Stimulated activated CD8-positive, alpha-beta memory T cell treated with anti-CD3 and anti-CD28 coated beads, Interleukin-7, amount 100 ng/mL, for 4 hours (primary cell): ENCODE data around the gene HDGF.
"Not testable (repeated sequence)": the region's sequence is repeated elsewhere in the genome, so short reads cannot be mapped to it uniquely, and the experiment has no call there.

ENCODE experiments used
- DNase-seq, 2 donors: peaks; one replicate each; pipeline ENCODE4 v3.0.0-alpha.2; 2020; ENCODE audit warnings: low read depth in 2 of 2

The HDGF gene

DNA sequence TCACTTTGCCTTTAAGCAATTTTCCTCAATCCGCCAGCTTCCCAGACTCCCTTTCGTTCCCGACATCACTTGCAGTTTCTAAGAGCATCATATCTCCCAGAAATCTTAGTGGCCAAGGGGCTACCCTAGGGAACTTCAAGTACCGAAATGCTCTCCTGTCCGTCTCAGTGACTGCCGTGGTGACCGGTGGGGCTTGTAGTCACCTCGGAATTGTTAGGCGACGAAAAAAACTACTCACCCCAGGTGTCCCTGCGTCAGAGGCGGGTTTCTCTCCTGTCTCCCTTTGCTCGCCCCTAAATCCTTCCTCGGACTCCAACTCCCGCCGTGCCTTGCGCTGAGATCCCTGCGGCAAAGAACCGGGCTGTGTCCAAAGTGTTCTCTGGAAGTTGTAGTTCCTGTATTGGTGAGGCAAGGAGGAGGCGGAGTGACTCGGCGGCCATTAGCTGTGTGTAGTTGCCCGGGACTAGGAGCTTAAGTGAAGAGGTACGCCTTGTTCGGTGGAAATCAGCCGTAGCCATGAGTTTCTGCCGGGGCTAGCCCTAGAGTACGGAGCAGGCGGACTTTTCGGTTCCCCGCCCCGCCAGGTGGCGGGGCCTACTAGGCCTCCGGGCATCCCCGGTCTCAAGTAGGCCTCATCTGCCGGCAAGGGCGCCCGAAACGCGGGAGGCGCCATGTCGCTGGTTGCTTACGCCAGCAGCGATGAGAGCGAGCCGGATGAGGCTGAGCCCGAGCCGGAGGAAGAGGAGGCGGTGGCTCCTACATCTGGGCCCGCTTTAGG is 15.8 kb upstream of the HDGF start, which contains the start of gene PRCC:
Gene PRCC (plus strand): TSS at position 435 of the 778 bp plus-strand sequence. CDS start 237 bp downstream, at position 672.
- peak; percentile 96 to 98 for DNase-seq

DNA sequence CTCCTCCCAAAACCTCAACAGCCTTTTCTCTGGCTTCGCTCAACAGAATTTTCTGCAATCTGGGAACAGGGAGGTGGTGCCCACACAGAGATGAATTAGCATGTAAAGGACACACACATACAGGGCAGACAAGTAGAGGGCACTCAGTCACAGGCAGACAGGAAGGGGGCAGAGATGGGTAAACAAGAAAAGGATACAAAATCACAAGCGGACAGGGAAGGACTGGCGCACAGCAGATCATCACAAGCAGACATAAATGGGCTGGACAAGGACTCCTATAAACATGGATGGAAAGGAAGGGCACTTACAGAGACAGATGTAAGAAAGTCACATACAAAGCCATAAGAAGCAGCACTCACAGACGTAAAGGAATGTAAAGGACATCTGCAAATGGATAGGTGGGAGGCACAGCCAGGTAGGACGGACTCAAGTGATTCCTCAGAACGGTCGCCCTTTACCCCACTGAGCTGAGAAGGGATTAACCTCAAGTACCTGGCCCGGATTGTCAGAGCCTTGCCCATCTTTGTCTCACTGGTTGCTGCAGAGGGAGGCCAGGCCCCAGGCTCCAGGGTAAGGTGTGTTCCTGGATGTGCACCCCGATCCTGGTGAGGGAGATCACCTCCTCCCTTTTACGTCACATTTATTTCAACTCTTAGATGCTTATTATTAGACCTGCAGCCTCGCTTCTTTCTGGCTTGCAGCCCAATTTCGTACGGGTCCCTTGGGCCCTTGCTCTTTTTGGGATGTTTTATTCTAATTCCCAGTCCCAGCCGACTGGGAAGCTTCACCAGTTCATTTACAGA is 15.0 kb upstream of the HDGF start:
- DNase-seq, result no peak

DNA sequence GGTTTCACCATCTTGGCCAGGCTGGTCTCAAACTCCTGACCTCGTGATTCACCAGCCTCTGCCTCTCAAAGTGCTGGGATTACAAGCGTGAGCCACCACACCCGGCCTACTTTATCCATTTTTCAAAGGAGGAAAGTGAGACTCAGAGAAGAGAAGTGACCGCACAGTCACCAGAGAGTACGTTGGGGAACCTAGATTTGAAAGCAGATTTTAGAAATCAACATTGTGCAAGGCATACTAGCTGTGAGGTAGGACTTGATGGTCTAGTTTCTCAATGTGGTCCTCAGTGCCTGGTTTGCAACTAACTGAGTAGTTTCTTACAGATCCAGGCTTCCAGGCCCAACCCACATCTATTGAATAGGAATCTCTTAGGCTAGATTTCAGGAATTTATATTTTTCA is 14.2 kb upstream of the HDGF start:
- DNase-seq, result no peak

DNA sequence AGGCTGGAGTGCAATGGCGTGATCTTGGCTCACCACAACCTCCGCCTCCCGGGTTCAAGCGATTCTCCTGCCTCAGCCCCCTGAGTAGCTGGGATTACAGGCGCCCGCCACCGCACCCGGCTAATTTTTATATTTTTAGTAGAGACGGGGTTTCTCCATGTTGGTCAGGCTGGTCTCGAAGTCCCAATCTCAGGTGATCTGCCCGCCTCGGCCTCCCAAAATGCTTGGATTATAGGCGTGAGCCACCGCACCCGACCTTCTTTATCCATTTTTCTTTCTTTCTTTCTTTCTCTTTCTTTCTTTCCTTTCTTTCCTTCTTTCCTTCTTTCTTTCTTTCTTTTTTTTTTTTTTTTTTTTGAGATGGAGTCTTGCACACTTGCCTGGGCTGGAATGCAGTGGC is 13.7 kb upstream of the HDGF start:
- not testable (repeated sequence) for DNase-seq

DNA sequence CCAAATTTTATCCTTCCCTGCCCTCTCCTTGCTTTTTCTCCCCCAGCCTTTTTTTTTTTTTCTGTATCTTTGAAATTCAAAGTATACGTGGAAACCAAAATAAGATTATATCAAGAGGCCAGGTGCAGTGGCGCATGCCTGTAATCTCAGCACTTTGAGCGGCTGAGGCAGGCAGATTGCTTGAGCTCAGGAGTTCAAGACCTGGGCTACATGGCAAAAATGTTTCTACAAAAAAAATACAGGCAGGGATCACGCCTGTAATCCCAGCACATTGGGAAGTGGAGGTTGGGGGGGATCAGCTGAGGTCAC is 9.3 kb upstream of the HDGF start:
- no peak for DNase-seq

DNA sequence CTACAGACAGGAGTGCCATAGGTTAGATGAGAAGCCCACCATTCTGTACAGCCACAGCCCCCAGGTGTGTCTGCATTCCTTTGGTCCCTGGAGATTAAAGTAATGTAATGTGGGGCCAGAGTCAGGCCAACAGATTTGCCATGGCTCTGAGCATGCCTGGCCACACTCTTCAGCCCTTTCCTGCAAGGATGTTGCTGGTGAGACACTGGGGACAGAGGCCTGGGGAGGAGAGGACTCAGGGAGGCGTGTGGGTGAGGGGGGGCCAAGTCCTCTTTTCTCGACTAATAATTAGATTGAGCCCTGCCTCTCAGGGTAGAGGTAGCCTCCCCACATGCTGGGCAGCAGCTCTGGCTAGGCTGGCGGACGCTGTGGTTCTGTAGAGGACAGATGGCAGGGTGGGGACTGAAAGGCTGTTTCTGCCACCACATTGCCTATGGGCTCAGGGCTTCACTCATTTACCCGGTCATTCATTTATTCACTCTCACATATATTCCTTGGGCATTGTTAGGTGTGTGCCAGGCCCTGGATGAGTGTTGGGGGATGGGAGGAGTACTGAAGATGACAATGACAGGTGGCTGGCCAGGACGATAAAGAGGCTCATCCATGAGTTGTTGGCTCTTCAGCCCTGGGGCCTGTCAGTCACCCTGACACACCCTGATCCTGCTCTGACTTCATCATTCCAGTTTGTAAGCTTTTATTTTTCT is 8.8 kb upstream of the HDGF start:
- DNase-seq, result no peak

DNA sequence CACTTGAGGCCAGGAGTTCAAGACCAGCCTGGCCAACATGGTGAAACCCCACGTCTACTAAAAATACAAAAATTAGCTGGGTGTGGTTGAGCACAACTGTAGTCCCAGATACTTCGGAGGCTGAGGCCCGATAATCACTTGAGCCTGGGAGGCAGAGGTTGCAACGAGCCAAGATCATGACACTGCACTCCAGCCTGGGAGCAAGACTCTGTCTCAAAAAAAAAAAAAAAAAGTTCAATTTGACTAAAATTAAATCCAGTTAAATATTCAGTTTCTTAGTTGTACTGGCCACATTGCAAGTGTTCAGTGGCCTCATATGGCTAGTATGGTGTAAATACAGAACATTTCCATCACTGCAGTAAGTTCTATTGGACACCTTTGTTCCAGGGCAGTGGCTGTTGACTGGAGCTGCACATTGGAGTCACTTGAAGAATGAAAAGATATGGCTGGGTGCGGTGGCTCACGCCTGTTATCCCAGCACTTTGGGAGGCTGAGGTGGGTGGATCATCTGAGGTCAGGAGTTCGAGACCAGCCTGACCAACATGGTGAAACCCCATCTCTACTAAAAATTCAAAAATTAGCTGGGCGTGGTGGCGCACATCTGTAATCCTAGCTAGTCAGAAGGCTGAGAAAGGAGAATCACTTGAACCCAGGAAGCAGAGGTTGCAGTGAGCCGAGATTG is 6.2 kb upstream of the HDGF start:
- DNase-seq, result not testable (repeated sequence)

DNA sequence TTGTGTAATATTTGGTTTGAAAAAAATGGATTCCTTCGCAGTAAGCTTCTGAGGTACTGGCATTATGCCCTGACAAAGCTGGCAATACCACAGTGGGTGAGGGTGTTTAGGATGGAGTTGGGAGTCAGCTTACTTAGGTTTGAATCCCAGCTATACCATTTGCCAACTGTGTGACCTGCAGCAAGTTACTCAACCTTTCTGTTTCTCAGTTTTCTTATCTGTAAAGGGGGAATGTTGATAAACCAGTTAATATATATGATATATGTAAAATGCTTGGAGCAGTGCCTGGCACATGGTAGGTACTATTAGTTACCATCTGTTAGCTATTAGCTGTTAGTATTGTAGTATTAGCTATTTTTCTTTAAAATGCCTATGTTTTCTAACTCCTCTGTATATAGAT is 4.9 kb upstream of the HDGF start:
- no peak for DNase-seq

DNA sequence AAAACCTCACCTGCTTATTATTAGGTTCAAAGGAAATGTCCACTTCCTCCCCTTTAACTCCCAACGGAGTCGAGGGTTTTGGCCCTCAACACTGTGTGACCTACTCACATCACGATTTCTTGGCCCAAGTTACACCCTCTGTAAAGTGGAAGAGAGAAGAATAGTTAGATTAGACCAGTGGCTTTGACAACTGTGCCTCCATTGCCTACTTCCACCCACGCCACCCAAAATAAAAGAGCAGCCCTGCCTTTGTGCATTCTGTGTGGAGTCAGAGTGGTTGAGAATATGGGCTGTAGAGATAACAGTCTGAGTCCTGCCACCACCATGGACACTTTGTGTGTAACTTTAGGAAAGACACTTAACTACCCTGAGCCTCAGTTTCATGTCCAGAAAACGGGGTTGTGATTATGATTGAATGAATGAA is 4.1 kb upstream of the HDGF start:
- DNase-seq, result no peak

DNA sequence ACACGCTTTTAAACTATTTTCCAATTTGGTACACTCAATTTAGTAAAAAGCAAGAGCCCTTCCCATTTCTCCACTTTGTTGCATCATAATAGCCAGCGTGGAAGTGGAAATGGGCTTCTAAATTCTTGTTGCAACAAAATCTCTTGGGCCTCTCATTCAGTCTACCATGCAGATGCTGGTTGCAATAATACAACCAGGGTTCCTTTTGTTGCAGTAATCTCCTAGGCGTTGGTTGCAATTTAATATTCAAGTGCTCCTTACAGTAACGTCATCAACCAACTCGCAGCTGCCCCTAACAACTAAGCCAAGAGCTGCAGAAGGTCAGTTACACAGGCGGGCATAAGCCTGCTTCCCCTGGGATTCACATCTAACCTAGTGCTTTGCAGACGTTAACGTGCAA is 2.7 kb upstream of the HDGF start:
- DNase-seq, result no peak

DNA sequence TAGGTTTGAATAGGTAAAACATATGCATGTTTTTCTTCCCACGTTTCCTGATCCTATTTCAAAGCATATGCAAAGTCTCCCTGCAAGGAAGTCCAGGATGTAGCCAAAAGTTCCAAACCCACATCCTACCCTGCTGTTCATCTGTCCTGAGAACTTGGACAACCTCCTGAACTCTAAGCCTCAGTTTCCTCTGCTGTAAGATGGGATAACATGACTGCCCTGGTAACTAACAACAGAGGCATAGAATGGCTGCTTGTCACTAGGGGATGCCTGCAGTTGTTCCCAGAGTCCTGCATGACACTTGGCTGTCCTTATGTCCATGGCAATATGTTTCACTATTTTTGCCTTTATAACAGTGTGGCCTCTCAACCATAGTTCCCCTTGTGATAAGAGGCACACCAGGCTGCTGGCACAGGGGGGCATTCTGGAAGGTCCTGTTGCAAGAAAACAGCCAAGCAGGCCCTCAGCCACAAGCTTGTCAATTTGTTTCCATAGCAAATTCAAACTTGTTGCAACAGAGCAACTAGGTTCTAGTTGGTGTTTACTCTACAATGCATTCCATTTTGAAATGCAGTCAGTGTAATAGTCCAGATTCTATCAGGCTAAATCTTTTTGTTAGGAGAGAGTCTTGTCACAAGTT is 1.5 kb upstream of the HDGF start:
- no peak for DNase-seq

DNA sequence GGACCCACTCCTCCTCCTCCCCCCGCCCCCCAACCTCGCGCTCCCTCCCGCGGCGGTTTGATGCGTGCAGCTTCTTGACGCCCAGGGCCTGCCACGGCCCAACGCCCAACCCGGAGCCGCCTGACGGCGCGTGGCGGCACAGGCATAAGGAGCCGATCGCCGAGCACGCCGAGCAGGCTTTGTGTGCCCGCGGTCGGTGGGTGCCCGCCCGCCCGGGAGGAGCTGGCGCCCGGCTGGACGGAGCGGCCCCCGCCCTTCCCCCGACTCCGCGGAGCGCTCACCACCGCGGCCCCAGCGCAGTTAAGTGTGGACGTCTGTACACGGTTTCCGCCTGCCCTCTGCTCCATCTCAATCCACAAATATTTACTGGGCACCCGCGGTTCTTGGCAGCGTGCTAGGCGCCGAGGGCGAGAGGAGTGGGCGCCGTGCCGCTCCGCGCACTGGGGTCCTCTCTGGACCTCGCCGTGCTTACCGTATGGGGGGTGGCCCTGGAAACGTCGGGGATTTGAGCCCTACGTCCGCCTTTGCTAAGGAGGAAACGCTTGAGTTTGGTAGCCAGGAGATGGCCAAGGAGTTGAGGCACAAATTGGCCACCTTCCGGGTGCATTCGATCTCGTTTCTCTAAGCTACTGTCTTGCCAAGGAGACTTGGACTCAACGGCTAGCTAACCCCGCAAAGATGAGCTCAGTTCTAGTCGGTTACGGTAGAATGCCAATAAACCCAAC is 444 bp upstream of the HDGF start:
- DNase-seq, result peak; percentile 98

DNA sequence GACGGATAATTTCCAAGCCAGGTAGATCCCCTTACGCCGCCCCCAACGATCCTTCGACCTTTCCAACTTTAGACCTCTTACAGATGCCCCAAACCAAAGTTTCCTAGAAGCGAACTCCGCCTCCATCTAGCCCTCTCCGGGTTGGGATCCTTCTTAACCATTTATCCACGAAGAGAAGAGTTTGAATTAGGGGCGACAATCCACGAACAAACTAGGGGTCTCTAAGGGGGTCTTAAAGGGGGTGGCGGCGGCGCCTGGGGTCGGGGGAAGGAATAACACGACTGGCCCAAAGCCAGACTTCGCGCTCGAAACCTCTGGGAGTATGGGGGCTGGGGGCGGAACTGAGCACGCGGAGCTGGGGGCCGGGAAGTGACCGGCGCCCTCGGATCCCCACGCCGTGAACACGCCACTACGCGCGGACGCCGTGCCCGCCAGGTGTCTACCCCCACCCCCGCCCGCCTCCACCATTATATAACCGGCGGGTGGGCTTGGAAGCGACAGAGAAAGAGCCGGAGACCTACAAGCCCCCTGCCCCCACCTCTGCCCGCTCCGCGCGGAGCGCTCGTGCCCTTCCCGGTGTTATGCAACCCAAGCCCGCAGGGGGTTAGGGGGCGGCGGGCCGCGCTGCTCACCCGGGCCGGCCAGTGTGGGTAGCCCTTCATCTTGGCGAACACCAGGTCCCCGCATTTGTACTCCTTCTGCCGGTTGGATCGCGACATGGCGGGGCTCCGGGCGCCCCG is 594 bp downstream of the HDGF start:
- peak in 1 of 2 donors; percentile 30 for DNase-seq

DNA sequence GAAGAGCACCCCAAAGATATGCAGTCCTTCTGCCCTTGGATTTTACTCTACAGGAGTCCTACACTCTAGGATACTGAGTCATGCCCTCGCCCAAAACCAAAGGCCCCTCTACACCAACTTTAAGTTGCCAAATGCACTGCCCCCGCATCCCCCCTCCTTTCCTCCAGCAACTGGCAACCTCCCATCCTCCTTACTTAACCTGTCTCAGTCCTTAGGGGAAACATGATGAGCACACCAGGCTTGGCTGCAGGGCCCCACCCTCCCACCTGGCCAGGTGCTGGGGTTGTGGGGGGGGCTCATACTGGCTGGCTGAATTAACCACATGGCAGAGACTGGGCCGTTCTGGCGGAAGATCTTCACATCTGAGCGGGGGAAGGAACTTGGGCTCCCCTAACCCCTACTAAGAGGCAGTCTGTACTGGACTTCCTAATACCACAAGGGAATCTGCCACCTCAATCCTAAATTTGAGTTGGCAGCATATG is 1.2 kb downstream of the HDGF start:
- peak in 1 of 2 donors; percentile 48 for DNase-seq

DNA sequence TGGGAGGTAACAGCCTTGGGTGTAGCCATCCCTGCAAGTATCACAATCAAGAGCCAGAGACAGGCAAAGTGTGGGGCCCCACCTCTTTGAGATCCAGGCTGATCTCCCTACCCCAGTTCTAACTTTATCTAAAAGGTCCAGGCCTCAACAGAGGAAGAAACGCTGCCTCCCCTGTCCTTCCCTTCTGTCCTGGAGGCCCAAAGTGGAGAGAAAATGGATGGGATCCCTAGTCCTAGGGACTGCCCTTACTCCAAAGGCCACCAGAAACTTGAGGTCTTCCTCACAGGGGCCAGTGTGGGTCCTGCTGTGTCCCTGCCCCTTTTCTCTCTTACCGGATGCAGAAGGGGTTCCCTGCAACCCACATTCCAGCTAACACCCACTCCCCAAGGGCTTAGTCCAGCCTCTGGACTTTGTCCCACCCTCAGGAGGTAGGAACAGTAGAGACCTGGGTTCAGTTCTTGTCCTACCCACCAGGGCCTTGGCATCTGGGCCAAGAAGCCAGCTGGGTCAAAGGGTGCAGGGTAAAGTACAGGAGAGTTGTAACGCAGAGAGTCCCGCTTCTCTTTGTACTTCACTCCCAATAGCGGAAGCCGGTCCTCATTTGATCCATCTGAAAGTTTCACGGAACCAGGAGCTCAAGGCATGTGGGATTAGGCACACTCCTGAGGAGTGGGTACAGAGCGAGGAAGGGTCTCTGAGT is 1.9 kb downstream of the HDGF start:
- DNase-seq, result no peak

DNA sequence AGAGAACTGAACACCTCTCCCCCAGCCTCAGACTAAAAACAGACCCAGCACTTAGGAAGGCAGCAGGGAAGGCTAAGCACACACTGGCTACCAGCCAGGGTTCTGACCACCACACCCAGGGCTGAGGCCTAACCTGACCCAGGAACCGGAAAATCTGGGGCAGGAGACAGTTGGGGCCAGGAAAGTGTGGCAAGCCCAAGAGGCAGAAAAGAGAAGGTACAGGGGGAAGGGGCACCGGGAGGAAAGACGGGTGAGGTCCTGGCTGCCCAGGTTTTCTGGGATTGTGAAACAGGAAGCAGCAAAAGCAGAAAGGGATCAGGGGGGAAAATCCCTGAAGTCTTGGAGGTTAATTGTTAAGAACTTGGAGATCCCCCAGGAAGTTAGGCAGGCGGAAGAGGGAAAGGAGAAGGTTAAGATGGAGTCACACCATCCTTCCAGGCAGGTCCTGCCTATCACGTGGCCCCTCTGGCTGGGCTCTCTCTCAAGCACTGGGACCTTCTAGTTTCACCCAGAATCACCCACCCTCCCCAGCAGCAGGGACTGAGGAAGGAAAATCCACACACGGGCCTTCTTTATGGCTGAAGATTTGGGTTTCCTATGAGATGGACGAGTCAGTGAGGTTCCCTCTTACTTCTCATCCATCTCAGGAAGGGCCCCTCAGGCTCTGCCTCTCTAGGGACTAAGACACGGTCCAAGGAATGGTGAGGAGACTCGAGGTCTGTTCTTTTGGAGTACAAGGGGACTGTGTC is 2.6 kb downstream of the HDGF start:
- no peak for DNase-seq

DNA sequence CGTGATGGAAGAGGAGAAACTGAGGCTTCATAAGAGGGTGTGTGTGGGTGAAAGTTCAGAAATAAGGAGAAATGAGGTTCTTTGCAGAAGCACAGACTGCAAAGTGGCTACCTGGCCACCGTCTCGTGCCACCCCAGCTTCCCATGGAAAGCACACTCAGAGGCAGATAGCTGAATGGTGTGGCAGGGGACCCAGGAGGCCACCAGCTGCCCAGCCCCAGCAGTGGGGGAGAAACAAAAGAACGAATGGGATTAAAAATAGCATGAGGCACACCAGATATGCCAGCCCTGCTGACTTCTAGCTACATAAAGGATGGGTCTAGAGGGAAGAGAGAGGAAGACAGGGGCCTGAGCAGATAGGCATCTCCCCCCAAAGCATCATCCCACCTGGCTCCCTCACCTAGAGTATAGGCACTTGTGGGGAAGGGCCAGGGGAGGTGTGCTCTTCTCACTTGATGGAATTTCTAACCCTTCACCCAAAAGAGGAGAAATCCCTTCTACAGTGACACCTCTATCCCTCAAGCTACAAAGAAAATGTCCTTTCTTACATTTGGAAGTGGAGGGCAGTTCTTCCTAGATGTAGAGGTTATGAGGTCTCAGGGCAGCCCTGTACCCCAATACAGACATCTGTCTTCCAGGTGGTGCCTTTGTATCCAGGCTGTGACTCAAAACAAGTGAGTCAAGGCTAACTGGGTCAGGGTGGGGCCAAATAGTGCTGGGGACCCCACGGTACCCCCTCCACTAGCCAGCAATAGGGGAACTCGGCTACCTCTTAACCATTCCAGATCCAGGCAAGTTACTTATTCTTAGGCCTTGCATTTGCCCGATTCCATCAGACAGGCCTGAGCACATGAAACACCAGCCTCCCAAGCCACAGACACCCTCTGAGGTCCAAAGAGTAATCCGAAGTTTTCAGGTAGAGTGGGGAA is 3.5 kb downstream of the HDGF start:
- DNase-seq, result no peak
